ENCODE results near the gene PFDN6.
A peak's percentile ranks its signal among the peaks of the same experiment; 100 is the strongest.
"Not testable (repeated sequence)": the region's sequence is repeated elsewhere in the genome, so short reads cannot be mapped to it uniquely, and the experiment has no call there.

The PFDN6 gene

GRCh38 chr6:33249732-33250630 is 39.4 kb upstream of the PFDN6 start:
- no peak for TF ChIP-seq CTCF (IDR thresholded peaks at IDR 0.05; ENCODE audit: low read depth, low read length)
- H3K4me3 ChIP-seq (replicated peaks in 1 of 2; ENCODE audit: low read depth in 2 of 2, low read length in 2 of 2) = peak overlapping the region; percentile 57 to 72
- DNase-seq (ENCODE audit: low read depth in 2 of 2) = peak; percentile 69 to 88

DNA sequence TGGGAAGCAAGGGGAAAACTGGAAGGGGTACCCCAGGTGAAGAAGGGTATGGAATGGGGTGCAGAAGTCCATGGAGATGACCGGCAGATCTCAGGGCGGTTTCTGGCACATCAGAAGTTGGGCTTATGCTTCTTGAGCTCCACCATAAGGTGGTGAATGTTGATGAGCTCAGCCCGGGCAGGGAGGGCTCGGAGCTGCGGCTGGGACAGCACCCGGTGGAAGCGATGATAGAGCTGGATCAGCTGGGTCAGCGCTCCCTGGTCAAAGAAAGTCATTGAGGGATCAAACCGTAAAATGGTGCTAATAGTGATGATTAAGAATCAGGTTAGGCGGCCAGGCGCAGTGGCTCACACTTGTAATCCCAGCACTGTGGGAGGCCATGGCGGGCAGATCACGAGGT is 38.7 kb upstream of the PFDN6 start:
- DNase-seq (ENCODE audit: low read depth in 2 of 2) = no peak
- no peak for TF ChIP-seq CTCF (IDR thresholded peaks at IDR 0.05; ENCODE audit: low read depth, low read length)
- H3K4me3 ChIP-seq (replicated peaks in 1 of 2; ENCODE audit: low read depth in 2 of 2, low read length in 2 of 2) = peak overlapping the region in 1 of 2 donors; percentile 2

DNA sequence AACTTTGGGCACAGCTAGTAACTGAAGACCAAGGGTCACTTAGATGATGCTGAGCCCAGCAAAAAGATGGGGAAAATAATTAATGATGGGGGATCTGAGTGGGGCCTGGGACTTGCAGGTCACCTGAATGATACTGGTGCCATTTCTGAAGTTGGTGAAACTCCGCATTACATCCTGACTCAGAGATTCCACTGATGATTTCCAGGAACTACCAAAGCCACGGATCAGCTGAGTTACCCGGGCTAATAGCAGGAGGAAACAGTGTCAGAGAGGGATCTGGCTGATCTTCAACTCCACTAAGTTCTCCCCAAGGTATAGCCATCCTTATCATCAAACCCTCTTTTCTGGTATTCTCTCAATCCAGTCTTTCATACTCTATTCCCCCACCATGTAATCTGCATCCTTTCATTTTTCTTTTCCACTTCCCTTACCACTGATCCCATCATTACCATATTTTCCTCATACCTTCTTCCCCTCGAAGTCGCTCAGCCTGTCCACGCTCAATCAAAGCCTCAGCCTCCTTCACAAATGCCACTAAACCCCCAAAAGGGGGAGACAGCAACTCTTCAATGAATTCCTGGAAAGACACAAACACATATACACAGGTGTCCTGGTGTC is 37.9 kb upstream of the PFDN6 start:
- H3K4me3 ChIP-seq (replicated peaks in 1 of 2; ENCODE audit: low read depth in 2 of 2, low read length in 2 of 2) = no peak overlapping the region
- peak in 1 of 2 donors; percentile 18 for DNase-seq (ENCODE audit: low read depth in 2 of 2)
- no peak for TF ChIP-seq CTCF (IDR thresholded peaks at IDR 0.05; ENCODE audit: low read depth, low read length)

DNA sequence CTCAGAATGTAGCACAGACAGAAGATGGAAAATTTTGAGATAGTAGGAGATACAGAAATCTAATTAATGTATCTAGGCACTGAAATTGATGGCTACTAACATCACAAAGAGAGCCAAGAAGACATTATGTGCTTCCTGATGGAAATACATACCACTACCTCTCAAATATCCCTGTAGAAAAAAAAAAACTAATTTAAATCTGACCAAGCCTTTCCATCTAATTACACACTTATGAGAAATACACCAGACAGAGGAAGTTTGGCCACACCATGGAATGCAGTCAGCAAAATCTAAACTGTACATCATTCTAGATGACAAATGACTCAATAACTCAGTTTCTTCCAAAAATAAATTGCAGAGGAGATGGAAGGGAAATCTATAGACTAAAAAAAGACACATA is 36.6 kb upstream of the PFDN6 start:
- peak in 1 of 2 donors; percentile 38 for DNase-seq (ENCODE audit: low read depth in 2 of 2)
- TF ChIP-seq CTCF (IDR thresholded peaks at IDR 0.05; ENCODE audit: low read depth, low read length) = no peak
- no peak overlapping the region for H3K4me3 ChIP-seq (replicated peaks in 1 of 2; ENCODE audit: low read depth in 2 of 2, low read length in 2 of 2)

- no peak overlapping the region for H3K4me3 ChIP-seq (replicated peaks in 1 of 2; ENCODE audit: low read depth in 2 of 2, low read length in 2 of 2)
- no peak for TF ChIP-seq CTCF (IDR thresholded peaks at IDR 0.05; ENCODE audit: low read depth, low read length)
- DNase-seq (ENCODE audit: low read depth in 2 of 2) = no peak
Measured at GRCh38 chr6:33254591-33254990, 34.8 kb upstream of the PFDN6 start.

DNA sequence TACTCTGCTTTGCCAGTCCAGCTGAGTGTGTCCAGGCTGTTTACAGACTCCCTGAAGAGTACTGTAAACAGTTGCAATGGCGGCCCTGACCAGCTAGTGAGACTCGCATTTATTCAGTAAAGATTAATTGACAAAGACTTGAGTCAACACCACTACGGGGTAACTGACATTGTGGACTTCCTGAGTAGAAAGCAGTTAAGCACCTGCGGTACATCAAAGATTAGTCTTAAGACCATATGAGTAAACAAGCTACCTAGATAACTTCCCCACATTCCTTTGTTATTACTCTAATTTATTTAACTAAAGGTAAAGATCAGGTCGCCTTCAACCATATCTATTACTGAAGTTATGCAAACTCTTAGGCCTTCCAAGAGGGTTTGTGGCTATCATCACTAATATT is 30.4 kb upstream of the PFDN6 start:
- DNase-seq (ENCODE audit: low read depth in 2 of 2) = no peak
- TF ChIP-seq CTCF (IDR thresholded peaks at IDR 0.05; ENCODE audit: low read depth, low read length) = no peak
- no peak overlapping the region for H3K4me3 ChIP-seq (replicated peaks in 1 of 2; ENCODE audit: low read depth in 2 of 2, low read length in 2 of 2)

GRCh38 chr6:33262490-33262889 is 26.9 kb upstream of the PFDN6 start:
- not testable (repeated sequence) for DNase-seq (ENCODE audit: low read depth in 2 of 2); H3K4me3 ChIP-seq (replicated peaks in 1 of 2; ENCODE audit: low read depth in 2 of 2, low read length in 2 of 2)
